Tibial nerve (tissue), 4 donors: ENCODE data around the gene CCDC169. TPM values are rescaled to one million over a fixed set of nuclear protein-coding genes. Genes with fewer than 3 reads are reported as not detected.

Experiments
- DNase-seq, 2 donors: peaks; one replicate each; pipeline ENCODE4 v3.0.0-alpha.2; 2019; ENCODE audit warnings: low spot score in 2 of 2
- H3K27ac ChIP-seq, 4 donors: fragments of 200-600 bp; sonication (generic) in 3 of 4; one replicate each; pipeline ENCODE4 v1.5.1; 2017 to 2019; ENCODE audit warnings: mild to moderate bottlenecking in 1 of 4
- H3K27me3 ChIP-seq, 2 donors: fragments of 200-600 bp; sonication (generic) in 1 of 2; one replicate each; pipeline versions ENCODE4 v1.5.1 to v1.6.0; 2017 to 2019
- H3K36me3 ChIP-seq, 3 donors: fragments of 200-600 bp; sonication (generic); one replicate each; pipeline ENCODE4 v1.5.1; 2018 to 2019
- H3K4me1 ChIP-seq, 4 donors: fragments of 200-600 bp; sonication (generic) in 3 of 4; one replicate each; pipeline ENCODE4 v1.5.1; 2017 to 2019
- H3K4me3 ChIP-seq, 4 donors: fragments of 200-600 bp; sonication (generic) in 3 of 4; one replicate each; pipeline ENCODE4 v1.5.1; 2017 to 2019; ENCODE audit warnings: mild to moderate bottlenecking in 1 of 4, moderate library complexity in 1 of 4
- H3K9me3 ChIP-seq, 4 donors: fragments of 200-600 bp; sonication (generic) in 3 of 4; one replicate each; pipeline ENCODE4 v1.5.1; 2017 to 2019
- EP300 ChIP-seq, 2 donors: sonication (generic); formaldehyde crosslinking; IDR thresholded peaks; one replicate each; pipeline ENCODE4 v1.6.1; 2017; ENCODE audit warnings: antibody characterized with exemption in 2 of 2, mild to moderate bottlenecking in 1 of 2
- POLR2A ChIP-seq, 2 donors: fragments of 450-650 bp; IDR thresholded peaks; one replicate each; pipeline ENCODE4 v1.6.1; 2017; ENCODE audit warnings: antibody characterized with exemption in 2 of 2, mild to moderate bottlenecking in 2 of 2, moderate library complexity in 2 of 2
- WGBS, 2 donors: methylation state at CpG; one replicate each; pipeline ENCODE4 v1.1.5; 2018; 5-methylcytosine and 5-hydroxymethylcytosine counted together
- total RNA-seq, 4 donors: library from RNA; depleted of rRNA; stranded (reverse); fragments of >200 nt; gene quantifications; one replicate each; pipeline ENCODE4 v1.1.0, GENCODE V29; 2016
- TF ChIP-seq, protein P1 (sequence below), 5 experiments: fragments of 200-600 bp in 3 of 5; fragments of 450-650 bp in 2 of 5; sonication (generic) in 3 of 5; IDR thresholded peaks; one replicate each; pipeline ENCODE4 v1.5.1; 2016 to 2019; ENCODE audit warnings: antibody characterized with exemption in 5 of 5, mild to moderate bottlenecking in 3 of 5, moderate library complexity in 2 of 5

Gene CCDC169
- total RNA-seq, 4 donors from 2014 or later, result 0.30 to 0.63 (median 0.39) TPM; not detected in 1

- 81 to 84% methylated on average over 2 of the region's 2 CpGs for WGBS, 2 donors
- H3K27ac ChIP-seq, result no peak overlapping the region
- no peaks in the 10 kb centered on the region for H3K36me3 ChIP-seq
- no peak for DNase-seq
- TF ChIP-seq EP300 (IDR thresholded peaks at IDR 0.05), result no peak
- TF ChIP-seq, protein P1, sequence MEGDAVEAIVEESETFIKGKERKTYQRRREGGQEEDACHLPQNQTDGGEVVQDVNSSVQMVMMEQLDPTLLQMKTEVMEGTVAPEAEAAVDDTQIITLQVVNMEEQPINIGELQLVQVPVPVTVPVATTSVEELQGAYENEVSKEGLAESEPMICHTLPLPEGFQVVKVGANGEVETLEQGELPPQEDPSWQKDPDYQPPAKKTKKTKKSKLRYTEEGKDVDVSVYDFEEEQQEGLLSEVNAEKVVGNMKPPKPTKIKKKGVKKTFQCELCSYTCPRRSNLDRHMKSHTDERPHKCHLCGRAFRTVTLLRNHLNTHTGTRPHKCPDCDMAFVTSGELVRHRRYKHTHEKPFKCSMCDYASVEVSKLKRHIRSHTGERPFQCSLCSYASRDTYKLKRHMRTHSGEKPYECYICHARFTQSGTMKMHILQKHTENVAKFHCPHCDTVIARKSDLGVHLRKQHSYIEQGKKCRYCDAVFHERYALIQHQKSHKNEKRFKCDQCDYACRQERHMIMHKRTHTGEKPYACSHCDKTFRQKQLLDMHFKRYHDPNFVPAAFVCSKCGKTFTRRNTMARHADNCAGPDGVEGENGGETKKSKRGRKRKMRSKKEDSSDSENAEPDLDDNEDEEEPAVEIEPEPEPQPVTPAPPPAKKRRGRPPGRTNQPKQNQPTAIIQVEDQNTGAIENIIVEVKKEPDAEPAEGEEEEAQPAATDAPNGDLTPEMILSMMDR (IDR thresholded peaks at IDR 0.05), result no peak
- TF ChIP-seq POLR2A (IDR thresholded peaks at IDR 0.05), result no peak
- no peak overlapping the region for H3K4me3 ChIP-seq
- H3K4me1 ChIP-seq, result no peaks in the 10 kb centered on the region
- H3K9me3 ChIP-seq, result peaks cover 0 to 4% (median 1%) of the 10 kb centered on the region in 4 donors
- no peaks in the 10 kb centered on the region for H3K27me3 ChIP-seq
Measured at GRCh38 chr13:36244073-36244472, 53.5 kb downstream of the CCDC169 start.

DNA sequence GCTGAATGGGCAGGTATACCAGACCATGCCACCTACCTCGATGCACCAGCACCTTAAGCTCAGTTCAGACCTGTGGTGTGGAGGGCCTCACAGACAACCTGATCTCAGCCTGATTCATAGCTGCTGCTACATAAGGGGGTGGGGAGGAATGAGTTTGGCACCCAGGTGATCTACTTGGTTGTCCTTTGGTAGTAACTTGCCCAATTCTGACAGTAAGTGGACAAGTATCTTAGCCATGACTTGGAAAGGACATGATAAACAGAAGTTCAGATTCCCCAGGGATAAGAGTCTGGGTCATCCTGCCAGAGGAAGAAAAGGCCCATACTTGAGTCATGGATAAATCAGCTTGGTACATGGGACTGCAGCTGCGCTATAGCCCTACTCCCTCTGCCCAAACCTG, 54.9 kb downstream of the CCDC169 start:
- H3K36me3 ChIP-seq, result no peaks in the 10 kb centered on the region
- no peak for DNase-seq
- H3K27me3 ChIP-seq, result no peaks in the 10 kb centered on the region
- H3K4me1 ChIP-seq, result no peaks in the 10 kb centered on the region
- H3K27ac ChIP-seq, result no peak overlapping the region
- TF ChIP-seq EP300 (IDR thresholded peaks at IDR 0.05), result no peak
- TF ChIP-seq, protein P1 (IDR thresholded peaks at IDR 0.05), result no peak
- TF ChIP-seq POLR2A (IDR thresholded peaks at IDR 0.05), result no peak
- H3K9me3 ChIP-seq, result peaks cover 0 to 4% (median 1%) of the 10 kb centered on the region in 4 donors
- 80 to 87% methylated on average over 2 of the region's 2 CpGs for WGBS, 2 donors
- H3K4me3 ChIP-seq, result no peak overlapping the region

DNA sequence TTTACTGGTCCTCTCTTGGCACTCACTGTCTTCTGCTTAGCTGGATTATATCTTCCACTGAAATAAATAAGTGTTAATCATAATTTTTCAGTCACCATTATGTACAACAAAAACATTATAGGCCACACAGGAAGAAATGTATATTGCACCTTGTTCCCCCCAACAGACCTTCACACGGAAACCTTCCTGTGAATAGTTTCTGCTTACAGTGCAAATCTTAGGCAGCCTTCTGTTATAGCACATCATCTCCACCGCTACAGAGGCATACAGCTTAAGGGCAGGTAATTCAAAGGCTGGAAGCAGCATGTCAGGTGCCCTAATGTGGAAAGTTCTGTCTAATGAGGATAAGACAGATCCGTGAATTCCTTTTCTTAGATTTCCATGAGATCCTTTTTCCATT, 66.4 kb downstream of the CCDC169 start:
- TF ChIP-seq, protein P1 (IDR thresholded peaks at IDR 0.05), result no peak
- TF ChIP-seq EP300 (IDR thresholded peaks at IDR 0.05) (no peak), POLR2A (IDR thresholded peaks at IDR 0.05) (no peak)
- 79 to 87% methylated on average over 3 of the region's 3 CpGs for WGBS, 2 donors
- Histone ChIP-seq H3K27ac (no peak overlapping the region), H3K36me3 (no peaks in the 10 kb centered on the region), H3K27me3 (no peaks in the 10 kb centered on the region), H3K4me1 (no peaks in the 10 kb centered on the region), H3K4me3 (no peak overlapping the region), H3K9me3 (peaks cover 0 to 17% (median 2%) of the 10 kb centered on the region in 4 donors)
- no peak for DNase-seq

- Histone ChIP-seq H3K27ac (no peak overlapping the region), H3K4me1 (no peaks in the 10 kb centered on the region), H3K4me3 (no peak overlapping the region), H3K36me3 (no peaks in the 10 kb centered on the region), H3K9me3 (peaks cover 0 to 17% (median 6%) of the 10 kb centered on the region in 4 donors), H3K27me3 (no peaks in the 10 kb centered on the region)
- WGBS, 2 donors, result 89 to 91% methylated on average over 1 of the region's 1 CpG
- no peak for DNase-seq
- TF ChIP-seq EP300 (IDR thresholded peaks at IDR 0.05) (no peak), POLR2A (IDR thresholded peaks at IDR 0.05) (no peak)
- TF ChIP-seq, protein P1 (IDR thresholded peaks at IDR 0.05), result no peak
Measured at GRCh38 chr13:36224730-36225129, 72.9 kb downstream of the CCDC169 start.

GRCh38 chr13:36219883-36220282, 77.7 kb downstream of the CCDC169 start:
- H3K4me3 ChIP-seq, result no peak overlapping the region
- no peaks in the 10 kb centered on the region for H3K4me1 ChIP-seq
- H3K36me3 ChIP-seq, result no peaks in the 10 kb centered on the region
- H3K27me3 ChIP-seq, result no peaks in the 10 kb centered on the region
- H3K27ac ChIP-seq, result no peak overlapping the region
- DNase-seq, result no peak
- TF ChIP-seq, protein P1 (IDR thresholded peaks at IDR 0.05), result no peak
- TF ChIP-seq POLR2A (IDR thresholded peaks at IDR 0.05) (no peak), EP300 (IDR thresholded peaks at IDR 0.05) (no peak)
- H3K9me3 ChIP-seq, result peaks cover 0 to 10% (median 4%) of the 10 kb centered on the region in 4 donors
